Parathyroid adenoma (tissue), 2 donors: ENCODE results near the gene CEP350.

Experiments used
- H2AFZ ChIP-seq: fragments of 300-600 bp; sonication (generic); one replicate; pipeline ENCODE4 v1.7.0; 2017; ENCODE audit warnings: antibody characterized with exemption, mild to moderate bottlenecking
- H3K27ac ChIP-seq: fragments of 300-600 bp; sonication (generic); one replicate; pipeline ENCODE4 v1.7.0; 2017
- H3K27me3 ChIP-seq: fragments of 300-600 bp; sonication (generic); one replicate; pipeline ENCODE4 v1.7.0; 2017; ENCODE audit warnings: low read length; ENCODE audit not compliant: control insufficient read depth, insufficient read depth
- H3K36me3 ChIP-seq: fragments of 300-600 bp; sonication (generic); one replicate; pipeline ENCODE4 v1.7.0; 2017; ENCODE audit warnings: low read length; ENCODE audit not compliant: control insufficient read depth, insufficient read depth
- H3K4me1 ChIP-seq: fragments of 300-600 bp; sonication (generic); one replicate; pipeline ENCODE4 v1.7.0; 2017; ENCODE audit warnings: control low read depth
- H3K4me2 ChIP-seq: fragments of 300-600 bp; sonication (generic); one replicate; pipeline ENCODE4 v1.7.0; 2017; ENCODE audit warnings: low read length
- H3K4me3 ChIP-seq: fragments of 300-600 bp; sonication (generic); one replicate; pipeline ENCODE4 v1.7.0; 2017; ENCODE audit warnings: low read depth, low read length
- H3K79me2 ChIP-seq: fragments of 300-600 bp; sonication (generic); one replicate; pipeline ENCODE4 v1.7.0; 2017; ENCODE audit warnings: control low read depth
- H3K9ac ChIP-seq: fragments of 300-600 bp; sonication (generic); one replicate; pipeline ENCODE4 v1.7.0; 2017; ENCODE audit warnings: mild to moderate bottlenecking
- H3K9me3 ChIP-seq: fragments of 300-600 bp; sonication (generic); one replicate; pipeline ENCODE4 v1.7.0; 2017; ENCODE audit warnings: low read length; ENCODE audit not compliant: control insufficient read depth
- CTCF ChIP-seq: fragments of 300-600 bp; sonication (generic); IDR thresholded peaks from one replicate; pipeline ENCODE4 v1.7.0; 2017; ENCODE audit warnings: antibody characterized with exemption, mild to moderate bottlenecking
- donor health status: primary hyperparathyroidism.

The CEP350 gene

DNA sequence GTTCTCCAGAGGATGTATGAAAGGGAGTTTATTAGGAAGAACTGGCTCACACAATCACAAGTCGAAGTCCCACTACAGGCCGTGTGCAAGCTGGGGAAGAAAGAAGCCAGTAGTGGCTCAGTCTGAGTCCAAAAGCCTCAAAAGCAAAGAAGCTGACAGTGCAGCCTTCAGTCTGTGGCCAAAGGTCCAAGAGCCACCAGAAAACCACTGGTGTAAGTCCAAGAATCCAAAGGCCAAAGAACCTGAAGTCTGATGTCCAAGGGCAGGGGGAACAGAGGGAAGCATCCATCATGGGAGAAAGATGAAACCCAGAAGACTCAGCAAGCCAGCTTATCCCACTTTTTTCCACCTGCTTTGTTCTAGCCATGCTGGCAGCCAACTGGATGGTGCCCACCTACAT, 21.4 kb upstream of the CEP350 start:
- H3K4me3 ChIP-seq = no peak overlapping the region
- no peak for TF ChIP-seq CTCF
- H3K9me3 ChIP-seq = no peaks in the 10 kb centered on the region
- H3K79me2 ChIP-seq = no peaks in the 10 kb centered on the region
- no peak overlapping the region for H3K27ac ChIP-seq
- H3K4me1 ChIP-seq = no peaks in the 10 kb centered on the region
- H2AFZ ChIP-seq = no peak overlapping the region
- no peak overlapping the region for H3K4me2 ChIP-seq
- no peaks in the 10 kb centered on the region for H3K36me3 ChIP-seq
- no peak overlapping the region for H3K9ac ChIP-seq
- no peaks in the 10 kb centered on the region for H3K27me3 ChIP-seq

GRCh38 chr1:179935909-179936496, 18.6 kb upstream of the CEP350 start:
- no peaks in the 10 kb centered on the region for H3K27me3 ChIP-seq
- H2AFZ ChIP-seq = no peak overlapping the region
- H3K9ac ChIP-seq = no peak overlapping the region
- no peak overlapping the region for H3K4me2 ChIP-seq
- H3K27ac ChIP-seq = no peak overlapping the region
- H3K4me3 ChIP-seq = no peak overlapping the region
- H3K4me1 ChIP-seq = no peaks in the 10 kb centered on the region
- no peaks in the 10 kb centered on the region for H3K9me3 ChIP-seq
- no peaks in the 10 kb centered on the region for H3K79me2 ChIP-seq
- no peak for TF ChIP-seq CTCF
- H3K36me3 ChIP-seq = no peaks in the 10 kb centered on the region

DNA sequence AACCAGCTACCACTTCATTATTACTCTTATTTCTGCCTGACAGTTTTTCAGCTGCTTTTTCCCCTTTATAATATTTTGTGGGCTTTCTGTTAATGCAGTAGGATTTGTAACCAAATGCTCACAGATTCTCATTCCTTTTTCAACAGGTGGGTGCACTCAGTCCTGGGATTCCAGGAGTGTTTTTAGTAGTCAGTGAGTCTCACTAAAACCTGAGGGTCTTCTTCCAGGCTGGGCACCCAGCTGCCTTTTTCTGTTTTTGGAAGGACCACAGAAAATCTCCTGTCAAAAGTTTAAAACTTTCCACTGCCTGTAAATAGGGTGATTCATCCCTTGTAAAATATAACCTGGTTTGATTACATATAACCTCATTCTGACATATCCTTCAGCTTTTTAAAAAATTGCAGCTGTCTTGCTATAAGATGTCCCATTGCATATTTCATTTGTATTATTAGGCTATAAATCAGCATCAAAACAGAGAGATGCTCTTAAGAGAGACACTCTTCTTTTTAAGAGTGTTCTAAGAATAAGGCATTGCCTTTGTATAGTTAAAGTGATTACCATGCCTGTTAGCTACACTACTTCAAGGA, 16.8 kb upstream of the CEP350 start:
- Histone ChIP-seq H3K27me3 (no peaks in the 10 kb centered on the region), H2AFZ (no peak overlapping the region), H3K4me3 (no peak overlapping the region), H3K4me1 (no peaks in the 10 kb centered on the region), H3K36me3 (no peaks in the 10 kb centered on the region), H3K27ac (no peak overlapping the region), H3K9ac (no peak overlapping the region), H3K9me3 (no peaks in the 10 kb centered on the region), H3K79me2 (no peaks in the 10 kb centered on the region), H3K4me2 (no peak overlapping the region)
- TF ChIP-seq CTCF = no peak

GRCh38 chr1:179938752-179939151, 15.9 kb upstream of the CEP350 start:
- Histone ChIP-seq H3K4me2 (no peak overlapping the region), H3K4me3 (no peak overlapping the region), H2AFZ (no peak overlapping the region), H3K27ac (no peak overlapping the region), H3K36me3 (no peaks in the 10 kb centered on the region), H3K9ac (no peak overlapping the region), H3K9me3 (no peaks in the 10 kb centered on the region), H3K79me2 (no peaks in the 10 kb centered on the region), H3K27me3 (no peaks in the 10 kb centered on the region), H3K4me1 (no peaks in the 10 kb centered on the region)
- TF ChIP-seq CTCF = no peak

- H3K4me3 ChIP-seq = no peak overlapping the region
- TF ChIP-seq CTCF = no peak
- no peak overlapping the region for H3K4me2 ChIP-seq
- H2AFZ ChIP-seq = no peak overlapping the region
- H3K4me1 ChIP-seq = no peaks in the 10 kb centered on the region
- H3K9me3 ChIP-seq = no peaks in the 10 kb centered on the region
- H3K9ac ChIP-seq = no peak overlapping the region
- H3K27ac ChIP-seq = no peak overlapping the region
- H3K27me3 ChIP-seq = no peaks in the 10 kb centered on the region
- no peaks in the 10 kb centered on the region for H3K36me3 ChIP-seq
- H3K79me2 ChIP-seq = no peaks in the 10 kb centered on the region
Observed at GRCh38 chr1:179939941-179940340, 14.7 kb upstream of the CEP350 start.
